Astrocyte (in vitro differentiated cells and primary cell): ENCODE data around the gene CDYL. TPM values are rescaled to one million over a fixed set of nuclear protein-coding genes. Genes with fewer than 3 reads are reported as not detected.

Experiments
- DNase-seq: peaks from one replicate; pipeline ENCODE4 v3.0.0-alpha.2; 2010; ENCODE audit warnings: low read depth
- FAIRE-seq: peaks from 2 replicates; lab custom pipeline; 2011; peaks lifted over from hg19 to GRCh38; lab: Jason Lieb, UNC
- H2AFZ ChIP-seq: 2 replicates; pipeline ENCODE4 v1.6.0; 2012; ENCODE audit warnings: low read depth, low read length, inconsistent platforms
- H3K27ac ChIP-seq: 2 replicates; pipeline ENCODE4 v1.5.1; 2011; ENCODE audit warnings: low read depth, low read length, inconsistent platforms
- H3K27me3 ChIP-seq: 2 replicates; pipeline ENCODE4 v1.6.0; 2011; ENCODE audit warnings: low read length, inconsistent platforms; ENCODE audit not compliant: insufficient read depth
- H3K36me3 ChIP-seq: 2 replicates; pipeline ENCODE4 v1.5.1; 2011; ENCODE audit warnings: low read length, inconsistent platforms; ENCODE audit not compliant: insufficient read depth
- H3K4me1 ChIP-seq: 2 replicates; pipeline ENCODE4 v1.5.1; 2011; ENCODE audit warnings: low read length, inconsistent platforms; ENCODE audit not compliant: insufficient read depth
- H3K4me2 ChIP-seq: 2 replicates; pipeline ENCODE4 v1.6.0; 2012; ENCODE audit warnings: low read length, inconsistent platforms
- H3K4me3 ChIP-seq: 2 replicates; pipeline ENCODE4 v1.5.1; 2011; ENCODE audit warnings: low read depth, mild to moderate bottlenecking, low read length, inconsistent platforms; ENCODE audit not compliant: insufficient read depth
- H3K79me2 ChIP-seq: 2 replicates; pipeline ENCODE4 v1.6.0; 2012; ENCODE audit warnings: mild to moderate bottlenecking, low read length, inconsistent platforms; ENCODE audit not compliant: insufficient read depth
- H3K9ac ChIP-seq: 2 replicates; pipeline ENCODE4 v1.6.0; 2012; ENCODE audit warnings: mild to moderate bottlenecking, low read length, inconsistent platforms
- H3K9me3 ChIP-seq: 2 replicates; pipeline ENCODE4 v1.5.1; 2012; ENCODE audit warnings: low read depth, mild to moderate bottlenecking, low read length, inconsistent platforms; ENCODE audit not compliant: insufficient read depth
- H4K20me1 ChIP-seq: 2 replicates; pipeline ENCODE4 v1.6.0; 2012; ENCODE audit warnings: low read length, inconsistent platforms; ENCODE audit not compliant: insufficient read depth
- H3K27ac Mint-ChIP-seq: one replicate; pipeline ENCODE4 v1.8.0; 2021; ENCODE audit warnings: mild to moderate bottlenecking, mixed read lengths; ENCODE audit not compliant: unreplicated experiment
- H3K27me3 Mint-ChIP-seq: one replicate; pipeline ENCODE4 v1.8.0; 2021; ENCODE audit warnings: low read depth, mixed read lengths; ENCODE audit not compliant: unreplicated experiment
- H3K36me3 Mint-ChIP-seq: one replicate; pipeline ENCODE4 v1.8.0; 2021; ENCODE audit warnings: low read depth, mixed read lengths; ENCODE audit not compliant: unreplicated experiment
- H3K4me1 Mint-ChIP-seq: one replicate; pipeline ENCODE4 v1.8.0; 2021; ENCODE audit warnings: low read depth, mixed read lengths; ENCODE audit not compliant: unreplicated experiment
- H3K4me3 Mint-ChIP-seq: one replicate; pipeline ENCODE4 v1.8.0; 2021; ENCODE audit warnings: mild to moderate bottlenecking, moderate library complexity, mixed read lengths; ENCODE audit not compliant: unreplicated experiment
- H3K9me3 Mint-ChIP-seq: one replicate; pipeline ENCODE4 v1.8.0; 2021; ENCODE audit warnings: mild to moderate bottlenecking, mixed read lengths; ENCODE audit not compliant: unreplicated experiment
- EZH2 ChIP-seq: IDR thresholded peaks from 2 replicates; pipeline ENCODE4 v1.6.1; 2012; ENCODE audit warnings: mild to moderate bottlenecking, low read length, inconsistent platforms; ENCODE audit not compliant: insufficient read depth
- total RNA-seq: library from RNA; stranded (reverse); gene quantifications from 2 replicates; pipeline ENCODE4 v1.2.1, GENCODE V29; 2021
- TF ChIP-seq, protein P1 (sequence below): IDR thresholded peaks from 2 replicates; pipeline ENCODE4 v1.5.1; 2011; ENCODE audit warnings: low read depth, mild to moderate bottlenecking, inconsistent platforms, low read length, moderate library complexity; ENCODE audit not compliant: insufficient read depth

CDYL gene
- total RNA-seq, 1 donor from 2014 or later = 87.1 TPM

DNA sequence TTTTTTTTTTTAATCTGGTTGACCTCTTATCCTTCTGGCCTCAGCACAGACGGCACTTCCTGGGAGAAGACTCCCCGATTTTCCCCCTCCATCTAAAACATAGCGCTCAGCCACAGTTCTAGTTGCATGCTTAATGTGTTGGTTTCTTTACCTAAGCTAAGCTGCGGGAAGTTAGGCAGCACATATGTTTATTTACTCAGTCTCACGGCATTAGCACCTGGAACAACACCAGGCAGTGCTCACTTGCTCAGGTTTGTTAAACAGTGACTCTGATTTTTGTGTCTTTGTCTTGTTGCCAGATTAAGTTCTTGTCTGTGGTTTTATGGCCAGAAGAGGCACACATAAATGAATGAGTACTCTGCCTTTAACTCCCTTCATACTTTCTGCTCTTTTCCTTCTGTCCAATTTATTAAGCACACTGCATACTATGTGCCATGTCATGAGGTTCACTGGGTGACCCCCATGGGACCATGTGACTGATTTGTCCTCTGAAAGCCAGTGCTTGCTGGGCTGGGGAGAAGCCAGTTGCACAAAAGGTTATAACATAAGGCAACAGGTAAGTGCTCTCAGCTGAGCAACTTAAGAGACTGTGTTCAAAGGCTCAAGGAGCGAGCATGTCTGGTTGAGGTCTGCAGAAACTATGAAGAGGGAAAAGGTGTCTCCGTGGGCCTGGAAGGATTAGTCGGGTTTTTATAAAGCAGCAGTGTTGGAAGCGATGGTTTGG lies 134.0 kb downstream of the CDYL start:
- H3K9me3 Mint-ChIP-seq = no peaks in the 10 kb centered on the region
- Histone ChIP-seq H3K4me2 (no peak overlapping the region), H3K79me2 (peaks cover 13% of the 10 kb centered on the region), H4K20me1 (peaks cover 50% of the 10 kb centered on the region), H2AFZ (no peak overlapping the region), H3K9me3 (no peaks in the 10 kb centered on the region), H3K9ac (no peak overlapping the region), H3K4me1 (peaks cover 3% of the 10 kb centered on the region), H3K27ac (no peak overlapping the region), H3K4me3 (no peak overlapping the region), H3K36me3 (no peaks in the 10 kb centered on the region), H3K27me3 (no peaks in the 10 kb centered on the region)
- H3K4me1 Mint-ChIP-seq = peaks cover 25% of the 10 kb centered on the region
- no peak overlapping the region for H3K27ac Mint-ChIP-seq
- FAIRE-seq = no peak
- no peak for TF ChIP-seq EZH2
- TF ChIP-seq, protein P1, sequence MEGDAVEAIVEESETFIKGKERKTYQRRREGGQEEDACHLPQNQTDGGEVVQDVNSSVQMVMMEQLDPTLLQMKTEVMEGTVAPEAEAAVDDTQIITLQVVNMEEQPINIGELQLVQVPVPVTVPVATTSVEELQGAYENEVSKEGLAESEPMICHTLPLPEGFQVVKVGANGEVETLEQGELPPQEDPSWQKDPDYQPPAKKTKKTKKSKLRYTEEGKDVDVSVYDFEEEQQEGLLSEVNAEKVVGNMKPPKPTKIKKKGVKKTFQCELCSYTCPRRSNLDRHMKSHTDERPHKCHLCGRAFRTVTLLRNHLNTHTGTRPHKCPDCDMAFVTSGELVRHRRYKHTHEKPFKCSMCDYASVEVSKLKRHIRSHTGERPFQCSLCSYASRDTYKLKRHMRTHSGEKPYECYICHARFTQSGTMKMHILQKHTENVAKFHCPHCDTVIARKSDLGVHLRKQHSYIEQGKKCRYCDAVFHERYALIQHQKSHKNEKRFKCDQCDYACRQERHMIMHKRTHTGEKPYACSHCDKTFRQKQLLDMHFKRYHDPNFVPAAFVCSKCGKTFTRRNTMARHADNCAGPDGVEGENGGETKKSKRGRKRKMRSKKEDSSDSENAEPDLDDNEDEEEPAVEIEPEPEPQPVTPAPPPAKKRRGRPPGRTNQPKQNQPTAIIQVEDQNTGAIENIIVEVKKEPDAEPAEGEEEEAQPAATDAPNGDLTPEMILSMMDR = no peak
- H3K27me3 Mint-ChIP-seq = no peaks in the 10 kb centered on the region
- DNase-seq = peak; percentile 34
- H3K4me3 Mint-ChIP-seq = no peak overlapping the region
- peaks cover 10% of the 10 kb centered on the region for H3K36me3 Mint-ChIP-seq

GRCh38 chr6:4912559-4912958 lies 136.4 kb downstream of the CDYL start:
- Mint-ChIP-seq H3K36me3 (peaks cover 10% of the 10 kb centered on the region), H3K27ac (no peak overlapping the region), H3K4me1 (peaks cover 42% of the 10 kb centered on the region), H3K27me3 (no peaks in the 10 kb centered on the region), H3K9me3 (no peaks in the 10 kb centered on the region), H3K4me3 (no peak overlapping the region)
- peaks cover 58% of the 10 kb centered on the region for H4K20me1 ChIP-seq
- TF ChIP-seq, protein P1 = no peak
- TF ChIP-seq EZH2 = no peak
- H3K27me3 ChIP-seq = no peaks in the 10 kb centered on the region
- no peaks in the 10 kb centered on the region for H3K36me3 ChIP-seq
- no peak overlapping the region for H3K27ac ChIP-seq
- no peak overlapping the region for H3K9ac ChIP-seq
- peaks cover 14% of the 10 kb centered on the region for H3K79me2 ChIP-seq
- no peaks in the 10 kb centered on the region for H3K9me3 ChIP-seq
- no peak for FAIRE-seq
- no peak overlapping the region for H3K4me3 ChIP-seq
- no peak overlapping the region for H2AFZ ChIP-seq
- peaks cover 3% of the 10 kb centered on the region for H3K4me1 ChIP-seq
- no peak for DNase-seq
- H3K4me2 ChIP-seq = no peak overlapping the region

DNA sequence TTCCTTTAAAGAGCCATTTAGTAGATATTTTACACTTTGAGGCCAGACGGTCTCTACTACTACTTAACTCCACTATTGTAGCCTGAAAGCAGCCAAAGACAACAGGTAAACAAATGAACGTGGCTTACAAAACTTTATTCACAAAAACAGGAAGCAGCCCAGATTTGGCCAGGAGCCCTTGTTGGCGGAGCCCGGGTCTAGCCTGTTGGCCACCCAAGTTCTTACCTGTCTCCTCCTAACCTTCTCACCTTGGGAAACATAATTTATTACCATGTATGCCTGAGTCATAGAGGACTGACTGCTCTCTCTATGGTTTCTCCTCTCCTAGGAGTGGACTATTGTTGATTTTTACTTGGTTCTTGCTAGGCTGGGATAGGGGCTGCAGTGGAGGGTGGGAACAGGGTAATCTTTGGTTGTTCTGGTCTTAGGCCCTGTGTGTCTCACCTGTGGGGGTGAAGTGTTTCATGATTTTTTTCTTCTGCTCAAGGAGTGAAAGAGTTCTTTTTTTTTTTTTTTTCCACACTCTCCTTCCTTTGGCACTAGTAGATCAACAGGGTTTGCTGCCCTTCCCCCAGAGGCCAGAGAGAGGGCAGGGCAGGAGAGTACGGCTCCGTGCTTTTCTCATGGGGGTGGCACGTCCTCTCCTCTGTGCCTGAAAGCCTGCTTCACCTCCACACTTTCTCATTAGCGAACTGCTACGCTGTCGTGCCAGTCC lies 137.7 kb downstream of the CDYL start:
- peak overlapping the region; percentile 13 for H3K27ac Mint-ChIP-seq
- H3K9ac ChIP-seq = no peak overlapping the region
- H3K36me3 Mint-ChIP-seq = peaks cover 7% of the 10 kb centered on the region
- FAIRE-seq (no peak), DNase-seq (no peak)
- H3K4me3 ChIP-seq = no peak overlapping the region
- H4K20me1 ChIP-seq = peaks cover 54% of the 10 kb centered on the region
- no peaks in the 10 kb centered on the region for H3K27me3 ChIP-seq
- no peaks in the 10 kb centered on the region for H3K9me3 Mint-ChIP-seq
- peaks cover 14% of the 10 kb centered on the region for H3K79me2 ChIP-seq
- no peak overlapping the region for H3K4me2 ChIP-seq
- H3K36me3 ChIP-seq = no peaks in the 10 kb centered on the region
- no peak overlapping the region for H3K27ac ChIP-seq
- no peaks in the 10 kb centered on the region for H3K27me3 Mint-ChIP-seq
- H3K9me3 ChIP-seq = no peaks in the 10 kb centered on the region
- TF ChIP-seq, protein P1 = no peak
- TF ChIP-seq EZH2 = no peak
- H3K4me1 Mint-ChIP-seq = peaks cover 39% of the 10 kb centered on the region
- no peak overlapping the region for H3K4me3 Mint-ChIP-seq
- peaks cover 3% of the 10 kb centered on the region for H3K4me1 ChIP-seq
- H2AFZ ChIP-seq = no peak overlapping the region
